Prostate gland (tissue), 2 donors: Measurements from ENCODE around the gene LMCD1. TPM values are rescaled to one million over a fixed set of nuclear protein-coding genes. Genes with fewer than 3 reads are reported as not detected.

Source experiments
- DNase-seq: peaks from one replicate; pipeline ENCODE4 v3.0.0-alpha.2; 2019; ENCODE audit warnings: low spot score
- H3K27ac ChIP-seq, 2 donors: fragments of 200-600 bp; sonication (generic); 2 replicates each; pipeline ENCODE4 v1.5.1; 2017 to 2019
- H3K27me3 ChIP-seq: fragments of 200-600 bp; sonication (generic); replicated peaks from 2 replicates; pipeline ENCODE4 v1.5.1; 2019; ENCODE audit not compliant: insufficient read depth
- H3K36me3 ChIP-seq, 2 donors: fragments of 200-600 bp; sonication (generic); 1 replicate in 1 of 2; 2 replicates in 1 of 2; pipeline versions ENCODE4 v1.5.1 to v1.8.1; 2017 to 2019
- H3K4me1 ChIP-seq: fragments of 200-600 bp; sonication (generic); replicated peaks from 2 replicates; pipeline ENCODE4 v1.5.1; 2019
- H3K4me3 ChIP-seq, 2 donors: fragments of 200-600 bp; sonication (generic); 2 replicates each; pipeline ENCODE4 v1.5.1; 2017 to 2019
- H3K9me3 ChIP-seq: fragments of 200-600 bp; sonication (generic); 2 replicates; pipeline ENCODE4 v1.5.1; 2017
- POLR2A ChIP-seq: fragments of 450-650 bp; IDR thresholded peaks from one replicate; pipeline ENCODE4 v1.6.1; 2016; ENCODE audit warnings: antibody characterized with exemption, mild to moderate bottlenecking
- POLR2AphosphoS5 ChIP-seq: sonication (generic); formaldehyde crosslinking; IDR thresholded peaks from one replicate; pipeline ENCODE4 v1.6.1; 2017; ENCODE audit warnings: antibody characterized with exemption
- WGBS: methylation state at CpG from one replicate; pipeline ENCODE4 v1.1.5; 2018; 5-methylcytosine and 5-hydroxymethylcytosine counted together
- intact Hi-C: fragments of 100-400 bp; cut with DNase I; formaldehyde crosslinking; loops from one replicate; pipeline ENCODE4 v1.14.2; 2022
- total RNA-seq, 2 donors: library from RNA; depleted of rRNA; stranded (reverse); fragments of >200 nt; gene quantifications; one replicate each; pipeline ENCODE4 v1.1.0, GENCODE V29; 2016
- TF ChIP-seq, protein P1 (sequence below), 4 experiments: fragments of 200-600 bp in 2 of 4; fragments of 450-650 bp in 2 of 4; sonication (generic) in 2 of 4; IDR thresholded peaks; 1 replicate in 3 of 4; 2 replicates in 1 of 4; pipeline ENCODE4 v1.5.1; 2016 to 2019; ENCODE audit warnings: antibody characterized with exemption in 4 of 4, mild to moderate bottlenecking in 2 of 4, moderate library complexity in 2 of 4

The LMCD1 gene
- total RNA-seq, 2 donors from 2014 or later, result 73.0 to 144 TPM

DNA sequence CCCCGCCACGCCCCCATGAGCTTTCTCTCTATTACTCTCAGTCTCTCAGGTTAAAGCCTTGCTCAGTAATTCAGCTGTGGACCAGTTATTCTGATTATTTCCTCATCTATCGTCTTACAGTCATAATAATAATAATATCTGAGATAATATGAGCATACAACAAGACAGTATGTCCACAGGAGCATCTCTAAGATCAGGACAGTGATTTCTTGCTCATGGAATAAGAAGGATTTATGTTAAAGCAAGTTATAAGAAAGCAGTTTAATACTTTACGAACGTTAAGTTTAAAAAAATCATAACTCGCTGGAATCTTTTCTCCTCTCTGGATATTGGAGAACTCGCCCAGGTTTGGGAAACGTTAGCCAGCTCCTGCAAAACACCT lies 643 bp upstream of the LMCD1 start:
- no peaks in the 10 kb centered on the region for H3K27me3 ChIP-seq
- WGBS, result 6% methylated on average over 8 of the region's 8 CpGs
- peak overlapping the region; percentile 70 to 87 for H3K27ac ChIP-seq
- peaks cover 21% of the 10 kb centered on the region for H3K4me1 ChIP-seq
- no peaks in the 10 kb centered on the region for H3K9me3 ChIP-seq
- TF ChIP-seq POLR2AphosphoS5 (no peak), POLR2A (no peak)
- TF ChIP-seq, protein P1, sequence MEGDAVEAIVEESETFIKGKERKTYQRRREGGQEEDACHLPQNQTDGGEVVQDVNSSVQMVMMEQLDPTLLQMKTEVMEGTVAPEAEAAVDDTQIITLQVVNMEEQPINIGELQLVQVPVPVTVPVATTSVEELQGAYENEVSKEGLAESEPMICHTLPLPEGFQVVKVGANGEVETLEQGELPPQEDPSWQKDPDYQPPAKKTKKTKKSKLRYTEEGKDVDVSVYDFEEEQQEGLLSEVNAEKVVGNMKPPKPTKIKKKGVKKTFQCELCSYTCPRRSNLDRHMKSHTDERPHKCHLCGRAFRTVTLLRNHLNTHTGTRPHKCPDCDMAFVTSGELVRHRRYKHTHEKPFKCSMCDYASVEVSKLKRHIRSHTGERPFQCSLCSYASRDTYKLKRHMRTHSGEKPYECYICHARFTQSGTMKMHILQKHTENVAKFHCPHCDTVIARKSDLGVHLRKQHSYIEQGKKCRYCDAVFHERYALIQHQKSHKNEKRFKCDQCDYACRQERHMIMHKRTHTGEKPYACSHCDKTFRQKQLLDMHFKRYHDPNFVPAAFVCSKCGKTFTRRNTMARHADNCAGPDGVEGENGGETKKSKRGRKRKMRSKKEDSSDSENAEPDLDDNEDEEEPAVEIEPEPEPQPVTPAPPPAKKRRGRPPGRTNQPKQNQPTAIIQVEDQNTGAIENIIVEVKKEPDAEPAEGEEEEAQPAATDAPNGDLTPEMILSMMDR (IDR thresholded peaks at IDR 0.05), result no peak
- intact Hi-C loops, result no loop called here
- peak overlapping the region; percentile 32 to 50 for H3K4me3 ChIP-seq
- H3K36me3 ChIP-seq, result no peaks in the 10 kb centered on the region
- DNase-seq, result no peak

DNA sequence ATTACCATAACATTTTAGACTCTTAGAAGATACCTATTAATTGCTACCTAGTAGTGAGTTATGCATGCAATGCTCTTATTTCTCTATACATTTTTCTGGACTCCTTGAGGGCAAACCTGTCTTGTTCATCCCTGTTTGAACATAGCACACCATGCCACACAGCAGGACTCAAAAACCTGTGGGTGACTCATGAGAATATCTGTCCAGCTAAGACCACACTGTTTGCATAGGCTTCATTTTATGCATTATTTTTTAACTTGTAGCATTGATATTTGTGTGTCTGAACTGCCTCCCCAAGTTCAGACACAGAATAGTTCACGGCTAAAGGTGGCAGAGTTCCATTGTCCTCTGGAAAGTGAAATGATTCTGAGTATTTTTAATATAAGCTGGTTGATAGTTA lies 1.8 kb downstream of the LMCD1 start:
- no peak for DNase-seq
- Histone ChIP-seq H3K27ac (peak overlapping the region; percentile 23 to 46), H3K9me3 (no peaks in the 10 kb centered on the region), H3K4me1 (peaks cover 21% of the 10 kb centered on the region), H3K27me3 (no peaks in the 10 kb centered on the region), H3K36me3 (no peaks in the 10 kb centered on the region), H3K4me3 (peak overlapping the region in 1 of 2 donors; percentile 6)
- WGBS, result 27% methylated on average over 1 of the region's 1 CpG
- intact Hi-C loops, result no loop called here
- TF ChIP-seq, protein P1 (IDR thresholded peaks at IDR 0.05), result no peak
- TF ChIP-seq POLR2A (no peak), POLR2AphosphoS5 (no peak)

DNA sequence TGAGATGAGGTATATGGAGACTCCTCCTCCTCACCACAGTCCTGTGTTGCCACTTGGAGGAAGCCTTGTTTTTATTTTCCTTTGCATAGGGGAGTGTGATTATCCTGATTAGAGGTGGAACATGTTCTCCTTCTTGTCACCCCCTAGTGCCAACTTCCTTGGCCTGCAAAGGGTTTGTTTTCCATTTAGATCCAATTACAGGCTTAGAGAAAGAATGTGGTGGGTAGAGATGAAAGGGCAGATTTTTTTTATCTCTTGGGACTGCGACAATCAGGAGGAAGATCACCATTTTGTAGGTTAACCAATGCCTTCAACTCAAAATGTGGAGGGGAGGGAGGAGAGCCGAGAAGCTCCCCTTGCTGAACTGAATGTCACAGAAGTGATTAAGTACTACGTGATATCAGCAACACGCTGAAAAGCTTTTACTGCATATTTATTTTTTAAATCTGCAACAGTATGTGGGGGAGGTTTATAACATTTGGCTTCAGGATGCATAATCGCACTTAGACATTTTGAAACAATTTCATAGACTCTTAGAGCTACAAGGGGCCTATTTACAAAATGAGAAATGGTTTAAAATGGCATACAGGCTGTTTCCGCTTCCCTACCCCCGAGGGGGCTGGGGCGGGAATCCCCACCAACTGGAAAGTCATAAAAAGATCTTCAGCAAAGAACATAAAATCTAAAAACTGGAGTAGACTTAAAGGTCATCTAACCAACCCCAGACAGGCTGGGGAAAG lies 2.4 kb downstream of the LMCD1 start:
- Histone ChIP-seq H3K4me1 (peaks cover 17% of the 10 kb centered on the region), H3K36me3 (no peaks in the 10 kb centered on the region), H3K27ac (peak overlapping the region; percentile 23 to 46), H3K4me3 (no peak overlapping the region), H3K27me3 (no peaks in the 10 kb centered on the region), H3K9me3 (no peaks in the 10 kb centered on the region)
- intact Hi-C loops, result no loop called here
- TF ChIP-seq, protein P1 (IDR thresholded peaks at IDR 0.05), result no peak
- TF ChIP-seq POLR2A (no peak), POLR2AphosphoS5 (peak; percentile 17)
- DNase-seq, result no peak
- 25% methylated on average over 8 of the region's 8 CpGs for WGBS

DNA sequence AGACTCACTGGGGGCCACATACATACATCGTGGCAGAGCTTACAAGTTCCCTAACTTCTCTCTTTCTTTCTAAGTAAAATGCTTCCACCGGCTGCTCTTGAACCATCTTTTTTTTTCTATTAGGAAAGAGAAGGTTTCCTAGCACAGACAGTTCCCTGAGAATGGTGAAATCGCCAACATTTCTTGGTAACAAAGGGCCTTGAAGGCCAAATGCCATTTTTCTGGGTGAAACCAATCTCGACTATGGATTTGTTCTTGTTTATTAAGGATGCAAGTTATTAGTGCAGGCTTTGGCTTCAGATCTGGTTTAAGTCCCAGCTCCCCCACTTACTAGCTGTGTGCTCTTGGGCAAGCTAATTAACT lies 3.0 kb downstream of the LMCD1 start:
- WGBS, result 56% methylated on average over 4 of the region's 4 CpGs
- H3K4me1 ChIP-seq, result peaks cover 13% of the 10 kb centered on the region
- intact Hi-C loops, result no loop called here

More for the DNA sequence above, 3.0 kb downstream of the LMCD1 start:
- Histone ChIP-seq H3K4me3 (no peak overlapping the region), H3K36me3 (no peaks in the 10 kb centered on the region), H3K27me3 (no peaks in the 10 kb centered on the region), H3K27ac (peak overlapping the region; percentile 23 to 46), H3K9me3 (no peaks in the 10 kb centered on the region)
- DNase-seq, result no peak
- TF ChIP-seq POLR2A, result no peak
- TF ChIP-seq POLR2AphosphoS5, result no peak
- TF ChIP-seq, protein P1 (IDR thresholded peaks at IDR 0.05), result no peak
